Tibial artery (tissue), 4 donors: ENCODE results near the gene POFUT2.

Experiments
- DNase-seq, 2 donors: peaks; one replicate each; pipeline ENCODE4 v3.0.0-alpha.2; 2019
- H3K27ac ChIP-seq, 2 donors: fragments of 200-600 bp; sonication (generic) in 1 of 2; 1 replicate in 1 of 2; 2 replicates in 1 of 2; pipeline ENCODE4 v1.5.1; 2018 to 2019; ENCODE audit warnings: mild to moderate bottlenecking in 1 of 2
- H3K27me3 ChIP-seq, 2 donors: fragments of 200-600 bp; sonication (generic) in 1 of 2; one replicate each; pipeline versions ENCODE4 v1.5.1 to v1.6.0; 2016 to 2019
- H3K36me3 ChIP-seq, 3 donors: fragments of 200-600 bp; sonication (generic) in 2 of 3; one replicate each; pipeline ENCODE4 v1.5.1; 2016 to 2019; ENCODE audit warnings: mild to moderate bottlenecking in 2 of 3
- H3K4me1 ChIP-seq, 4 donors: fragments of 200-600 bp; sonication (generic) in 2 of 4; 1 replicate in 3 of 4; 2 replicates in 1 of 4; pipeline ENCODE4 v1.5.1; 2016 to 2019
- H3K4me3 ChIP-seq, 2 donors: fragments of 200-600 bp; sonication (generic) in 1 of 2; 1 replicate in 1 of 2; 2 replicates in 1 of 2; pipeline ENCODE4 v1.5.1; 2018 to 2019; ENCODE audit warnings: mild to moderate bottlenecking in 2 of 2
- H3K9me3 ChIP-seq, 3 donors: fragments of 200-600 bp; sonication (generic) in 1 of 3; one replicate each; pipeline ENCODE4 v1.5.1; 2016 to 2019
- CTCF ChIP-seq, 2 experiments: fragments of 200-600 bp in 1 of 2; fragments of 450-650 bp in 1 of 2; IDR thresholded peaks; one replicate each; pipeline ENCODE4 v1.5.1; 2017 to 2019; ENCODE audit warnings: antibody characterized with exemption in 2 of 2, mild to moderate bottlenecking in 1 of 2, moderate library complexity in 1 of 2
- intact Hi-C: fragments of 100-400 bp; cut with DNase I; formaldehyde crosslinking; loops from one replicate; pipeline ENCODE4 v1.15.0; 2023; ENCODE audit warnings: low total_unique reads

The POFUT2 gene

GRCh38 chr21:45217010-45217409 lies 70.7 kb downstream of the POFUT2 start:
- Histone ChIP-seq H3K4me1 (peaks cover 0 to 34% (median 11%) of the 10 kb centered on the region in 4 donors), H3K4me3 (no peak overlapping the region), H3K9me3 (no peaks in the 10 kb centered on the region), H3K27me3 (no peaks in the 10 kb centered on the region), H3K27ac (no peak overlapping the region), H3K36me3 (peaks cover 39 to 52% (median 43%) of the 10 kb centered on the region in 3 donors)
- no peak for TF ChIP-seq CTCF (IDR thresholded peaks at IDR 0.05)
- no peak for DNase-seq
- intact Hi-C loops, result no loop called here

- intact Hi-C loops, result no loop called here
- DNase-seq, result no peak
- Histone ChIP-seq H3K4me3 (no peak overlapping the region), H3K27ac (no peak overlapping the region), H3K27me3 (no peaks in the 10 kb centered on the region), H3K4me1 (peaks cover 0 to 37% (median 8%) of the 10 kb centered on the region in 4 donors), H3K36me3 (peaks cover 39 to 51% (median 40%) of the 10 kb centered on the region in 3 donors), H3K9me3 (no peaks in the 10 kb centered on the region)
- no peak for TF ChIP-seq CTCF (IDR thresholded peaks at IDR 0.05)
These were observed 72.5 kb downstream of the POFUT2 start for GRCh38 chr21:45215213-45215612.
